Panc1 (cell line): ENCODE results near the gene GPX7. TPM values are rescaled to one million over a fixed set of nuclear protein-coding genes. Genes with fewer than 3 reads are reported as not detected.
A peak's percentile ranks its signal among the peaks of the same experiment; 100 is the strongest.

Experiments used
- ATAC-seq: fragments of 200-7000 bp; cut with Tn5 transposase; 2 replicates; pipeline ENCODE4 v1.9.1; 2020; ENCODE audit warnings: mild to moderate bottlenecking, moderate library complexity
- BruUV-seq: library from RNA; stranded (reverse); fragments of 400-500 nt; replicated peaks from 2 replicates; lab custom pipeline; 2021; lab: Mats Ljungman, UMichigan
- CTCF ChIA-PET: fragments of 300-600 bp; sonication (Branson Sonifier 250); formaldehyde crosslinking; loops from one replicate; lab custom pipeline; 2022; ENCODE audit warnings: antibody characterized with exemption; lab: Charles Lee
- POLR2A ChIA-PET: fragments of 300-600 bp; sonication (Branson Sonifier 250); formaldehyde crosslinking; loops from one replicate; lab custom pipeline; 2022; ENCODE audit warnings: antibody characterized with exemption; lab: Charles Lee
- DNase-seq: peaks from one replicate; pipeline ENCODE4 v3.0.0-alpha.2; 2010; ENCODE audit warnings: low read depth, low spot score
- H3K27ac ChIP-seq: 2 replicates; pipeline ENCODE4 v1.5.1; 2011; ENCODE audit warnings: mild to moderate bottlenecking, low read length, inconsistent platforms
- H3K27me3 ChIP-seq: fragments of 200-500 bp; sonication (Bioruptor generic); 2 replicates; pipeline ENCODE4 v1.6.0; 2014; ENCODE audit warnings: low read length, inconsistent platforms; ENCODE audit not compliant: control insufficient read depth, insufficient read depth
- H3K36me3 ChIP-seq: fragments of 200-500 bp; sonication (Bioruptor generic); 2 replicates; pipeline ENCODE4 v1.5.1; 2014; ENCODE audit warnings: inconsistent platforms, mild to moderate bottlenecking, low read length, moderate library complexity; ENCODE audit not compliant: control insufficient read depth, insufficient read depth
- H3K4me1 ChIP-seq: 2 replicates; pipeline ENCODE4 v1.5.1; 2011; ENCODE audit warnings: inconsistent platforms, mild to moderate bottlenecking, low read length, moderate library complexity; ENCODE audit not compliant: control insufficient read depth, insufficient read depth
- H3K4me3 ChIP-seq, 2 experiments: 2 replicates each; pipeline ENCODE4 v1.5.1; 2011 to 2012; ENCODE audit warnings: low read depth in 2 of 2, low read length in 2 of 2, mild to moderate bottlenecking in 2 of 2, inconsistent platforms in 1 of 2, moderate library complexity in 1 of 2
- H3K9me3 ChIP-seq: fragments of 200-500 bp; sonication (Bioruptor generic); 2 replicates; pipeline ENCODE4 v1.5.1; 2014; ENCODE audit warnings: low read depth, mild to moderate bottlenecking, inconsistent platforms, low read length, moderate library complexity; ENCODE audit not compliant: control insufficient read depth, insufficient read depth
- POLR2AphosphoS5 ChIP-seq: IDR thresholded peaks from 2 replicates; pipeline ENCODE4 v1.6.1; 2012; ENCODE audit warnings: mild to moderate bottlenecking, low read depth, low read length, moderate library complexity
- SIN3A ChIP-seq: IDR thresholded peaks from 2 replicates; pipeline ENCODE4 v1.6.1; 2012; ENCODE audit warnings: low read depth, mild to moderate bottlenecking, low read length, moderate library complexity, borderline replicate concordance; ENCODE audit not compliant: insufficient read depth
- TCF7L2 ChIP-seq: IDR thresholded peaks from 2 replicates; pipeline ENCODE4 v1.6.1; 2011; ENCODE audit warnings: mild to moderate bottlenecking, low read depth, low read length, inconsistent platforms
- in situ Hi-C: cut with HindIII; loops from 2 replicates; pipeline ENCODE4 v1.10.0; 2016; ENCODE audit warnings: low sequenced_read_pairs, low pct_unique_long_range_greater_than_20kb
- intact Hi-C: fragments of 100-400 bp; cut with micrococcal nuclease; formaldehyde crosslinking; loops from one replicate; pipeline ENCODE4 v1.10.0; 2022; ENCODE audit not compliant: unreplicated experiment
- total RNA-seq: library from RNA; stranded (reverse); gene quantifications from one replicate; pipeline ENCODE4 v1.2.1, GENCODE V29; 2021; ENCODE audit not compliant: unreplicated experiment
- TF ChIP-seq, protein P1 (sequence below): fragments of 450-650 bp; IDR thresholded peaks from 2 replicates; pipeline ENCODE4 v1.5.1; 2017; ENCODE audit warnings: mild to moderate bottlenecking
- TF ChIP-seq, protein P2 (sequence below), 2 experiments: IDR thresholded peaks; 2 replicates each; pipeline ENCODE4 v1.6.1; 2011 to 2012; ENCODE audit warnings: low read depth in 2 of 2, control low read depth in 1 of 2, low read length in 1 of 2, mild to moderate bottlenecking in 1 of 2, moderate library complexity in 1 of 2; ENCODE audit not compliant: insufficient read depth in 1 of 2

Gene GPX7
- total RNA-seq, 1 experiment from 2014 or later: 11.2 TPM

DNA sequence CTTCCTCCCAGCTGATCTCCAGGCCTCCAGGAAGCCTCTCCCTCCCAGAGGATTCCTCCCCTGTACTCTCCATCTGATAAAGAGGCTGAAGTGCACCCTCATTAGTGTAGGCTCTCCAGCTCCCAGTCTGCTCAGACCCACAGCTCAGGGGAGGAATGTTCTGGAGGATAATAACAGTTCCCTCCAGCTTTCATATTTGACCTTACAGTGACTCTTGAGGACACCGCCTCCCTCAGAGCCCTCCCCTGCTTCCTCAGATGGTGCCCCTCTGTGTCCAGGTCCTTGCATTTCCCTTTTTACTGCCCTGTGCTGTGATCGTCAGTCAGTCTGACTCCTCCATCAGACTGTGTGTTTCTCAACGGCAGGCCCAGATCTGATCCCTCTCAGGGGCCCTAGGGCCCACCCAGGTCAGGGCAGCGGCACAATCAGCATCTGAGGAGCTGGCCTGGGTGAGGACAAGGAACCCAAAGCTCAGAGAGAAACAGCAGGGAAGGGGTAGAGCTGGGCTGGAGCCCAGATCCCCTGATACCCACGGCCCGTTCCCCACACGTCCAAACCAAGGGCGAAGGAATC, 29.7 kb downstream of the GPX7 start:
- in situ Hi-C loops: no loop called here
- Histone ChIP-seq H3K36me3 (no peaks in the 10 kb centered on the region), H3K9me3 (no peaks in the 10 kb centered on the region), H3K4me1 (no peaks in the 10 kb centered on the region), H3K4me3 (no peak overlapping the region), H3K27me3 (peaks cover 16% of the 10 kb centered on the region), H3K27ac (no peak overlapping the region)
- POLR2A ChIA-PET: no interaction called here
- TF ChIP-seq, protein P1, sequence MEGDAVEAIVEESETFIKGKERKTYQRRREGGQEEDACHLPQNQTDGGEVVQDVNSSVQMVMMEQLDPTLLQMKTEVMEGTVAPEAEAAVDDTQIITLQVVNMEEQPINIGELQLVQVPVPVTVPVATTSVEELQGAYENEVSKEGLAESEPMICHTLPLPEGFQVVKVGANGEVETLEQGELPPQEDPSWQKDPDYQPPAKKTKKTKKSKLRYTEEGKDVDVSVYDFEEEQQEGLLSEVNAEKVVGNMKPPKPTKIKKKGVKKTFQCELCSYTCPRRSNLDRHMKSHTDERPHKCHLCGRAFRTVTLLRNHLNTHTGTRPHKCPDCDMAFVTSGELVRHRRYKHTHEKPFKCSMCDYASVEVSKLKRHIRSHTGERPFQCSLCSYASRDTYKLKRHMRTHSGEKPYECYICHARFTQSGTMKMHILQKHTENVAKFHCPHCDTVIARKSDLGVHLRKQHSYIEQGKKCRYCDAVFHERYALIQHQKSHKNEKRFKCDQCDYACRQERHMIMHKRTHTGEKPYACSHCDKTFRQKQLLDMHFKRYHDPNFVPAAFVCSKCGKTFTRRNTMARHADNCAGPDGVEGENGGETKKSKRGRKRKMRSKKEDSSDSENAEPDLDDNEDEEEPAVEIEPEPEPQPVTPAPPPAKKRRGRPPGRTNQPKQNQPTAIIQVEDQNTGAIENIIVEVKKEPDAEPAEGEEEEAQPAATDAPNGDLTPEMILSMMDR: no peak
- no peak for TF ChIP-seq POLR2AphosphoS5
- TF ChIP-seq TCF7L2: no peak
- TF ChIP-seq SIN3A: no peak
- TF ChIP-seq, protein P2, sequence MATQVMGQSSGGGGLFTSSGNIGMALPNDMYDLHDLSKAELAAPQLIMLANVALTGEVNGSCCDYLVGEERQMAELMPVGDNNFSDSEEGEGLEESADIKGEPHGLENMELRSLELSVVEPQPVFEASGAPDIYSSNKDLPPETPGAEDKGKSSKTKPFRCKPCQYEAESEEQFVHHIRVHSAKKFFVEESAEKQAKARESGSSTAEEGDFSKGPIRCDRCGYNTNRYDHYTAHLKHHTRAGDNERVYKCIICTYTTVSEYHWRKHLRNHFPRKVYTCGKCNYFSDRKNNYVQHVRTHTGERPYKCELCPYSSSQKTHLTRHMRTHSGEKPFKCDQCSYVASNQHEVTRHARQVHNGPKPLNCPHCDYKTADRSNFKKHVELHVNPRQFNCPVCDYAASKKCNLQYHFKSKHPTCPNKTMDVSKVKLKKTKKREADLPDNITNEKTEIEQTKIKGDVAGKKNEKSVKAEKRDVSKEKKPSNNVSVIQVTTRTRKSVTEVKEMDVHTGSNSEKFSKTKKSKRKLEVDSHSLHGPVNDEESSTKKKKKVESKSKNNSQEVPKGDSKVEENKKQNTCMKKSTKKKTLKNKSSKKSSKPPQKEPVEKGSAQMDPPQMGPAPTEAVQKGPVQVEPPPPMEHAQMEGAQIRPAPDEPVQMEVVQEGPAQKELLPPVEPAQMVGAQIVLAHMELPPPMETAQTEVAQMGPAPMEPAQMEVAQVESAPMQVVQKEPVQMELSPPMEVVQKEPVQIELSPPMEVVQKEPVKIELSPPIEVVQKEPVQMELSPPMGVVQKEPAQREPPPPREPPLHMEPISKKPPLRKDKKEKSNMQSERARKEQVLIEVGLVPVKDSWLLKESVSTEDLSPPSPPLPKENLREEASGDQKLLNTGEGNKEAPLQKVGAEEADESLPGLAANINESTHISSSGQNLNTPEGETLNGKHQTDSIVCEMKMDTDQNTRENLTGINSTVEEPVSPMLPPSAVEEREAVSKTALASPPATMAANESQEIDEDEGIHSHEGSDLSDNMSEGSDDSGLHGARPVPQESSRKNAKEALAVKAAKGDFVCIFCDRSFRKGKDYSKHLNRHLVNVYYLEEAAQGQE (IDR thresholded peaks at IDR 0.05; ENCODE audit: insufficient read depth in 1 of 2, low read depth in 2 of 2, low read length in 1 of 2): no peak
- CTCF ChIA-PET: no interaction called here
- intact Hi-C loops: no loop called here
- no TSS peak for BruUV-seq
- DNase-seq (no peak), ATAC-seq (no peak)

DNA sequence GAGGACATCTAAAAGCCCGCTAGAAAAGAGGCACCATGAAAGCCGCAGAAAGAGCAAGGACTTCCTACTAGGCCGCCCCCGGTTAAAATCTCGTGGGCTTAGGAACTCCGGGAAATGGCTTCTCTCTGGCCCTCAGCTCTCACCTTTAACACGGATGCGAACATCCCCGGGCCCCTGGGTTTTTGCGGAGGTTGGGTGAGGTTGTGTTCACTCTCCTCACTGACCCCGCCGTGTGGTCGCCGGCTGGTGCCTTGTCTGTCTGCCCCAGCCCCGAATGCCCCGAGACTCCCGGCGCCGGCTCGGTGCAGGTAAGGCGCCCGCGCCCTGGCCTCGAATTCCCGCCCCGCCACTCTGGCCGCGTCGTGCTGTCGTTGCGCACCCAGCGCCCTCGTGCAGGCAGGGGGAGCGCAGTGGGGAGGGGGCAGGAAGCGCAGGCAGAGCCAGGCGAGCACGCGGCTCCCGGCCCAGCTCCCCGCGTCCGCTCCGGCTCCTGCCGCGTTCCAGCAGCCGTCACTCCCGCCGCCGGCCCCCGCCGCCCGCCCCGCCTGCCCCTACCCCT, 30.6 kb downstream of the GPX7 start, which contains the start of gene SHISAL2A:
SHISAL2A (plus strand) TSS at position 437 of the 559 bp plus-strand sequence. CDS start 326 bp downstream, outside the sequence.
- intact Hi-C loops: no loop called here
- peak within 1 kb of the TSS; percentile 28 to 32; a peak in 3 of 4 replicates for H3K4me3 ChIP-seq
- DNase-seq (no peak), ATAC-seq (peak; percentile 66)
- no peak within 1 kb of the TSS for H3K27ac ChIP-seq
- no TSS peak for BruUV-seq
- no peaks in the 10 kb centered on the region for H3K4me1 ChIP-seq
- TF ChIP-seq TCF7L2: no peak
- no peak for TF ChIP-seq SIN3A
- no peak for TF ChIP-seq POLR2AphosphoS5
- TF ChIP-seq, protein P2 (IDR thresholded peaks at IDR 0.05; ENCODE audit: insufficient read depth in 1 of 2, low read depth in 2 of 2, low read length in 1 of 2): no peak
- no peaks in the 10 kb centered on the region for H3K36me3 ChIP-seq
- in situ Hi-C loops: no loop called here
- peaks cover 16% of the 10 kb centered on the region for H3K27me3 ChIP-seq
- no peaks in the 10 kb centered on the region for H3K9me3 ChIP-seq
- ChIA-PET POLR2A (no interaction called here), CTCF (no interaction called here)
